K562 (cell line): ENCODE measurements around the gene C3orf70. TPM values are rescaled to one million over a fixed set of nuclear protein-coding genes. Genes with fewer than 3 reads are reported as not detected.

Source experiments
- ATAC-seq: fragments of 200-7000 bp; cut with Tn5 transposase; 3 replicates; pipeline ENCODE4 v1.9.1; 2020; ENCODE audit warnings: moderate library complexity
- BruUV-seq: library from RNA; stranded (reverse); fragments of 400-500 nt; replicated peaks from 2 replicates; lab custom pipeline; 2021; lab: Mats Ljungman, UMichigan
- CTCF ChIA-PET: fragments of 300-600 bp; formaldehyde crosslinking; extraction: SDS; loops from one replicate; lab custom pipeline; 2021; ENCODE audit warnings: low intra/inter-chr PET ratio; lab: Yijun Ruan, JAX
- POLR2A ChIA-PET: fragments of 300-600, 350-650 bp; sonication (Branson Sonifier 250); formaldehyde crosslinking; extraction: SDS; loops from one replicate; lab custom pipeline; 2021; ENCODE audit warnings: antibody characterized with exemption, inconsistent platforms; lab: Yijun Ruan, JAX
- DNase-seq, 4 experiments: peaks; one replicate each; pipeline versions ENCODE4 v3.0.0 to v3.0.0-alpha.2; 2011 to 2018; ENCODE audit warnings: low spot score in 3 of 4, mixed read lengths in 3 of 4; ENCODE audit errors: extremely low read depth in 1 of 4
- FAIRE-seq: peaks from 2 replicates; lab custom pipeline; 2011; peaks lifted over from hg19 to GRCh38; lab: Jason Lieb, UNC
- H2AFZ ChIP-seq: 2 replicates; pipeline ENCODE4 v1.6.0; 2011; ENCODE audit warnings: low read depth, low read length, control low read depth, inconsistent platforms
- H3K27ac ChIP-seq: fragments of 200-600 bp; 3 replicates; pipeline ENCODE4 v1.8.0; 2011; ENCODE audit warnings: low read depth, mild to moderate bottlenecking, control low read depth, inconsistent platforms, low read length, moderate library complexity, mixed read lengths; ENCODE audit errors: extremely low read depth
- H3K27me3 ChIP-seq, 2 experiments: fragments of 300-600 bp in 1 of 2; 2 replicates in 1 of 2; 3 replicates in 1 of 2; pipeline versions ENCODE4 v1.6.0 to v1.8.0; 2011; ENCODE audit warnings: inconsistent platforms in 2 of 2, low read length in 2 of 2, mild to moderate bottlenecking in 1 of 2, mixed read lengths in 1 of 2, moderate library complexity in 1 of 2; ENCODE audit not compliant: control insufficient read depth in 2 of 2, insufficient read depth in 2 of 2
- H3K36me3 ChIP-seq: fragments of 300-600 bp; 3 replicates; pipeline ENCODE4 v1.8.0; 2011; ENCODE audit warnings: mild to moderate bottlenecking, low read length, inconsistent platforms; ENCODE audit not compliant: control insufficient read depth, insufficient read depth
- H3K4me1 ChIP-seq, 2 experiments: fragments of 200-600 bp in 1 of 2; replicated peaks in 1 of 2; 2 replicates in 1 of 2; 3 replicates in 1 of 2; pipeline versions ENCODE4 v1.5.1 to v1.8.0; 2011; ENCODE audit warnings: inconsistent platforms in 2 of 2, low read length in 2 of 2, mild to moderate bottlenecking in 1 of 2, mixed read lengths in 1 of 2, moderate library complexity in 1 of 2; ENCODE audit not compliant: control insufficient read depth in 2 of 2, insufficient read depth in 2 of 2
- H3K4me2 ChIP-seq: 2 replicates; pipeline ENCODE4 v1.6.1; 2011; ENCODE audit warnings: low read length, control low read depth, inconsistent platforms, mixed read lengths; ENCODE audit not compliant: insufficient read depth
- H3K4me3 ChIP-seq: fragments of 200-600 bp; sonication (generic), shearing (Covaris generic); 2 replicates; pipeline ENCODE4 v1.5.1; 2016; ENCODE audit warnings: control low read depth, inconsistent platforms
- H3K79me2 ChIP-seq: fragments of 200-600 bp; 3 replicates; pipeline ENCODE4 v1.8.0; 2011; ENCODE audit warnings: low read length, inconsistent platforms; ENCODE audit not compliant: control insufficient read depth, insufficient read depth
- H3K9ac ChIP-seq, 2 experiments: 2 replicates each; pipeline versions ENCODE4 v1.6.0 to v1.6.1; 2011; ENCODE audit warnings: low read depth in 2 of 2, low read length in 2 of 2, control low read depth in 1 of 2, inconsistent platforms in 1 of 2, mild to moderate bottlenecking in 1 of 2, mixed read lengths in 1 of 2; ENCODE audit not compliant: insufficient read depth in 1 of 2
- H3K9me1 ChIP-seq: one replicate; pipeline ENCODE4 v1.6.0; 2011; ENCODE audit warnings: inconsistent platforms, mild to moderate bottlenecking, low read length, moderate library complexity; ENCODE audit not compliant: control insufficient read depth, insufficient read depth
- H3K9me3 ChIP-seq: replicated peaks from 2 replicates; pipeline ENCODE4 v1.5.1; 2011; ENCODE audit warnings: low read depth, low read length, inconsistent platforms; ENCODE audit not compliant: control insufficient read depth, insufficient read depth
- H4K20me1 ChIP-seq: replicated peaks from 2 replicates; pipeline ENCODE4 v1.6.1; 2011; ENCODE audit warnings: low read length, inconsistent platforms, mixed read lengths; ENCODE audit not compliant: control insufficient read depth, insufficient read depth
- EP300 ChIP-seq: IDR thresholded peaks from 2 replicates; pipeline ENCODE4 v1.6.1; 2012; ENCODE audit warnings: low read length, improper control_type of control experiment
- GABPB1 ChIP-seq: sonication (generic); formaldehyde crosslinking; IDR thresholded peaks from 2 replicates; pipeline ENCODE4 v1.8.0; 2022; ENCODE audit warnings: mild to moderate bottlenecking, missing genetic modification reagents
- HMG20B ChIP-seq: fragments of 250-450 bp; sonication (Bioruptor Pico); IDR thresholded peaks from 2 replicates; pipeline ENCODE4 v1.5.0; 2021; ENCODE audit warnings: mild to moderate bottlenecking
- MEIS2 ChIP-seq: fragments of 450-650 bp; IDR thresholded peaks from 2 replicates; pipeline ENCODE4 v1.6.1; 2014; ENCODE audit warnings: mild to moderate bottlenecking; ENCODE audit not compliant: partially characterized antibody
- PPARD ChIP-seq: fragments of 250-450 bp; sonication (Bioruptor Pico); IDR thresholded peaks from 2 replicates; pipeline ENCODE4 v1.8.0; 2022; ENCODE audit warnings: inconsistent platforms, mild to moderate bottlenecking, moderate library complexity
- SMARCB1 ChIP-seq: IDR thresholded peaks from 2 replicates; pipeline ENCODE4 v1.6.1; 2011; ENCODE audit warnings: improper control_type of control experiment, low read depth; ENCODE audit not compliant: insufficient read length
- SOX6 ChIP-seq: fragments of 450-650 bp; IDR thresholded peaks from 2 replicates; pipeline ENCODE4 v1.6.1; 2014; ENCODE audit warnings: mild to moderate bottlenecking
- TFAM ChIP-seq: fragments of 250-450 bp; sonication (Bioruptor Pico); conservative IDR thresholded peaks from 2 replicates; pipeline ENCODE4 v1.5.0; 2021; ENCODE audit warnings: mild to moderate bottlenecking, moderate library complexity
- ZBTB8A ChIP-seq: fragments of 450-650 bp; IDR thresholded peaks from 2 replicates; pipeline ENCODE4 v1.6.1; 2018; ENCODE audit warnings: mild to moderate bottlenecking, moderate library complexity; ENCODE audit not compliant: partially characterized antibody
- ZFP1 ChIP-seq: fragments of 450-650 bp; formaldehyde crosslinking; IDR thresholded peaks from 2 replicates; pipeline ENCODE4 v1.4.0; 2020; ENCODE audit warnings: mild to moderate bottlenecking, mixed read lengths
- ZFX ChIP-seq: sonication (generic); formaldehyde crosslinking; IDR thresholded peaks from 2 replicates; pipeline ENCODE4 v1.8.0; 2022; ENCODE audit warnings: mild to moderate bottlenecking, missing genetic modification reagents, moderate library complexity
- ZNF431 ChIP-seq: sonication (generic); formaldehyde crosslinking; IDR thresholded peaks from 2 replicates; pipeline ENCODE4 v1.8.0; 2022; ENCODE audit warnings: mild to moderate bottlenecking, missing genetic modification reagents
- ZNF830 ChIP-seq: fragments of 250-450 bp; sonication (Bioruptor Pico); IDR thresholded peaks from 2 replicates; pipeline ENCODE4 v1.5.0; 2021; ENCODE audit warnings: mild to moderate bottlenecking
- WGBS: fragments of 100-300 bp; shearing (Covaris generic); methylation state at CpG from one replicate; pipeline ENCODE4 v1.1.6; 2016; ENCODE audit warnings: low coverage, mixed read lengths; ENCODE audit not compliant: insufficient coverage; ENCODE audit errors: missing lambda C conversion rate; 5-methylcytosine and 5-hydroxymethylcytosine counted together
- in situ Hi-C: fragments of 300-500 bp; cut with MboI; formaldehyde crosslinking; loops from 4 replicates; pipeline ENCODE4 v1.15.0; 2018; ENCODE audit warnings: inconsistent platforms, mixed read lengths
- intact Hi-C: fragments of 100-400 bp; cut with micrococcal nuclease; formaldehyde crosslinking; loops from 2 replicates; pipeline ENCODE4 v1.14.2; 2022
- polyA plus RNA-seq, 8 experiments: library from polyadenylated mRNA; depleted of rRNA in 4 of 8; stranded (reverse) in 5 of 8; unstranded in 3 of 8; fragments of >200 nt; fragmentation: Nextera tagmentation in 2 of 8; fragmentation: Illumina TruSeq in 1 of 8; extraction: Ambion mirVana in 2 of 8; extraction: Trizol in 1 of 8; gene quantifications; 2 replicates each; pipeline versions ENCODE4 v1.2.1 to v1.2.3, GENCODE V29; 2011 to 2014; ENCODE audit warnings: inconsistent platforms in 1 of 8, missing spikeins in 1 of 8
- total RNA-seq, 7 experiments: library from RNA; depleted of rRNA in 6 of 7; stranded (reverse); fragments of >200 nt in 6 of 7; fragmentation: Illumina TruSeq in 2 of 7; extraction: Trizol in 2 of 7; gene quantifications; 2 replicates each; pipeline versions ENCODE4 v1.2.1 to v1.2.3, GENCODE V29; 2011 to 2021; ENCODE audit warnings: low replicate concordance in 1 of 7

The C3orf70 gene
- total and polyA plus RNA-seq, 9 of the 15 experiments (the other 6 are each of a cell fraction or from before 2014, with no cell fraction given) = 0.01 to 0.04 (median 0.03) TPM; not detected in 6

- TF ChIP-seq TFAM = no peak
- peak; percentile 85 for TF ChIP-seq MEIS2
- no peak for TF ChIP-seq ZNF431 (CRISPR knock-in tag)
- peak; percentile 51; the same call in 1 of the 2 replicates for TF ChIP-seq SOX6
Observed at GRCh38 chr3:185175370-185175987, 22.6 kb upstream of the C3orf70 start (continued).

GRCh38 chr3:185172086-185173049 lies 19.5 kb upstream of the C3orf70 start:
- Histone ChIP-seq H3K27me3 (no peaks in the 10 kb centered on the region; a peak in 1 of 5 replicates), H3K9me3 (no peaks in the 10 kb centered on the region), H3K27ac (no peak overlapping the region), H3K36me3 (no peaks in the 10 kb centered on the region), H3K4me1 (peaks cover 7 to 13% of the 10 kb centered on the region in 2 experiments; a peak in 4 of 5 replicates), H3K9me1 (no peaks in the 10 kb centered on the region), H3K79me2 (no peaks in the 10 kb centered on the region), H2AFZ (peak overlapping the region; percentile 63), H3K4me3 (no peak overlapping the region), H4K20me1 (no peaks in the 10 kb centered on the region), H3K4me2 (no peak overlapping the region; the same call in 1 of the 2 replicates), H3K9ac (no peak overlapping the region)
- ChIA-PET CTCF (no interaction called here), POLR2A (interaction anchor here (1.0 to 1.5 kb wide), 3 partner anchors 10 to 429 kb away, joined by 3 to 6 read pairs (median 3); no protein-coding TSS in a partner anchor)
- 38% methylated on average over 11 of the region's 11 CpGs for WGBS
- in situ Hi-C loops = no loop called here
- no peak for ATAC-seq
- no TSS peak for BruUV-seq
- TF ChIP-seq GABPB1 (CRISPR knock-in tag) (no peak), ZFP1 (CRISPR knock-in tag) (no peak), HMG20B (no peak), ZBTB8A (no peak), ZNF830 (CRISPR knock-in tag) (no peak), ZFX (CRISPR knock-in tag) (no peak), EP300 (no peak), SMARCB1 (no peak), PPARD (CRISPR knock-in tag) (no peak)
- DNase-seq = no peak
- no peak for FAIRE-seq
- intact Hi-C loops = no loop called here
